Measurements from ENCODE around the gene SSTR4.

- TF ChIP-seq CTCF (conservative IDR thresholded peaks at IDR 0.05) (no peak), EZH2 (IDR thresholded peaks at IDR 0.05; ENCODE audit: low read depth) (no peak)
Measured at GRCh38 chr20:23081263-23081819, 46.2 kb downstream of the SSTR4 start.

Measured in PC-9 (cell line).